ENCODE data around the gene CBX2.

DNA sequence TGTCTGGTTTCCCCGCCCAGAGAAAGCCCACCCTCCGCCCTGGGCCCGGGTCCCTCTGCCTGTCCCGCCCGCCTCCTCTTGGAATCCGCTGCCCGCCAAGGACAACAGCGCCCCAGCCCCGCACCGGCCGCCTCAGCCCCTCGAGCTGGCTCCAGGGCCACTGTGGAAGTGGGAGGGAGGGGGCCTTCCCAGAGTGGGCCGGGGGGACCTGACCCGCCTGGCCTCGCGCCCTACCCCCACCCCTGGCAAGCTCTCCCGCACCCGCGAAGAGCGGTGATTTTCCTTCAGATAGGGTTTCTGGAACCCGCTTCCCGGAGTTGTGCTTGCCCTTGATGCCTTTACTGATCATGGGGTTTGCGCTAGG lies 21.2 kb downstream of the CBX2 start:
- TF ChIP-seq CTCF (IDR thresholded peaks at IDR 0.05) = no peak
- no peak for TF ChIP-seq POLR2A (IDR thresholded peaks at IDR 0.05)
